ENCODE data around the gene RAB13. TPM values are rescaled to one million over a fixed set of nuclear protein-coding genes. Genes with fewer than 3 reads are reported as not detected.
A peak's percentile ranks its signal among the peaks of the same experiment; 100 is the strongest.

RAB13 gene
- total and polyA plus RNA-seq, 2 of the 4 experiments (the other 2 are of a cell fraction): 42.3 to 249 TPM

DNA sequence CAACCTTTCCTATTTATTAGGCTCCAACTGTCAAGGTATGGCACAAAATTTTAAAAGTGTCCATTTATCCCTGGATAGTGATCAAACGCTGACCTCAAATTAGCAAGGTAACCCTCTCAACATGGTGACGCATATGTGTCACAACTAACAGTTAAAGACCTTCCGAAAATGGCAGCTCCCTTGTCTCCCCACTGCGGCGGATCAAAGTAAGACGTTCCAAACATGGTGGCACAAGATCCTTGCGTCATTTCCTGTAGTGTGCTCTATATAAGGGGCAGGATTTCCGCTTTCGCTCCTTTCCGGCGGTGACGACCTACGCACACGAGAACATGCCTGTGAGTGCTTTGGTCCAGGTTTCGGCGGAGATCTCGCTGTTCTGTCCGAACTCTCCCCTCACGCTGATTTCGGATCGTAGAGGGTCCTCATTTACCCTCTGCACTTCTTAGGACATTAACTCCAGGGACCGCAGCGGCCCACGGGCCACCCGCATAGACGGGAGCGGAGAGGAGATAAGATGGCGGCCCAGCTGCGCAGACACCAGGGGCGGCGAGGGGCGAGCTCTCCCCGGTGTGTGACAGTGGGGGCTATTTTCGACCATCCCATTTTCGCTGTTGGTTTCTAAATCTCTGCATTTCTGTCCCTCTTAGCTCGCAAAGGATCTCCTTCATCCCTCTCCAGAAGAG lies 4.5 kb upstream of the RAB13 start, which contains the start of gene RPS27 (continued):
- TF ChIP-seq MXI1 (IDR thresholded peaks at IDR 0.05; ENCODE audit: borderline replicate concordance, low read depth, low read length) (peak; percentile 73; the same call in 1 of the 2 replicates), RCOR1 (IDR thresholded peaks at IDR 0.05; ENCODE audit: insufficient replicate concordance, low read length) (no peak), CEBPB (IDR thresholded peaks at IDR 0.05; ENCODE audit: low read depth, low read length) (peak; percentile 93)

GRCh38 chr1:153987621-153988020 lies 1.5 kb upstream of the RAB13 start:
- Histone ChIP-seq H3K9me1 (ENCODE audit: insufficient read depth, low read length) (peaks cover 9% of the 10 kb centered on the region), H3K27ac (ENCODE audit: insufficient read depth, low read length) (no peak overlapping the region), H4K91ac (ENCODE audit: insufficient read depth, low read depth, low read length) (no peak overlapping the region), H3K9me3 (ENCODE audit: control insufficient read depth, insufficient read depth, low read length) (no peaks in the 10 kb centered on the region), H3K4me2 (ENCODE audit: low read depth, low read length) (no peak overlapping the region), H3K9ac (ENCODE audit: low read depth, low read length) (no peak overlapping the region), H2BK120ac (ENCODE audit: low read depth, low read length) (no peak overlapping the region), H3K4ac (ENCODE audit: low read depth, low read length) (no peak overlapping the region), H3K4me3 (ENCODE audit: insufficient read depth, low read depth, low read length) (no peak overlapping the region), H4K8ac (ENCODE audit: low read depth in 2 of 2, low read length in 2 of 2) (no peak overlapping the region), H3K23ac (ENCODE audit: low read depth, low read length) (no peak overlapping the region), H3K56ac (ENCODE audit: extremely low read depth, insufficient read depth, low read length) (no peak overlapping the region), H3K14ac (replicated peaks; ENCODE audit: low read depth, low read length) (no peak overlapping the region), H4K20me1 (ENCODE audit: insufficient read depth, low read length) (peaks cover 9% of the 10 kb centered on the region; the same call in 1 of the 2 replicates), H3K18ac (ENCODE audit: low read depth, low read length) (no peak overlapping the region), H4K5ac (ENCODE audit: low read depth, low read length) (no peak overlapping the region), H2BK15ac (ENCODE audit: low read depth, low read length) (no peak overlapping the region), H3K79me1 (ENCODE audit: low read depth in 1 of 2, low read length in 2 of 2) (peaks cover 37 to 53% of the 10 kb centered on the region in 2 experiments), H3K36me3 (ENCODE audit: control insufficient read depth, insufficient read depth, low read length) (peaks cover 16% of the 10 kb centered on the region), H2AK9ac (replicated peaks; ENCODE audit: low read depth, low read length, poor library complexity) (no peak overlapping the region), H2BK20ac (ENCODE audit: low read depth, low read length) (no peak overlapping the region), H2BK5ac (ENCODE audit: low read depth, low read length, poor library complexity, severe bottlenecking) (no peak overlapping the region), H3K27me3 (ENCODE audit: control insufficient read depth, insufficient read depth, low read length) (no peaks in the 10 kb centered on the region), H3K4me1 (ENCODE audit: control insufficient read depth, insufficient read depth, low read length) (peaks cover 6% of the 10 kb centered on the region), H2AFZ (replicated peaks; ENCODE audit: low read length, poor library complexity) (no peak overlapping the region), H2AK5ac (ENCODE audit: low read depth, low read length) (no peak overlapping the region)
- intact Hi-C loops (cut with micrococcal nuclease): loop anchor here (2.0 to 10.0 kb wide), 2 partner anchors 25 to 483 kb away; partner anchors contain the start of gene SLC39A1
- in situ Hi-C loops (cut with MboI; ENCODE audit: low sequenced_read_pairs): no loop called here
- BruUV-seq (replicated peaks): no TSS peak
- WGBS, 2 experiments (ENCODE audit: extremely low coverage in 2 of 2, insufficient read length in 1 of 2): 100% methylated on average over 1 of the region's 8 CpGs; no CpG with 5 or more reads in 1 of the 2 experiments
- POLR2A ChIA-PET (ENCODE audit: unreplicated experiment): no interaction called here
- CTCF ChIA-PET: interaction anchor here (0.7 to 1.0 kb wide), 2 partner anchors 20 to 138 kb away, joined by 3 to 4 read pairs; partner anchors contain the start of gene CREB3L4
- dilution Hi-C loops (cut with HindIII; ENCODE audit: low sequenced_read_pairs, unreplicated experiment): no loop called here
- TF ChIP-seq FOS (IDR thresholded peaks at IDR 0.05; ENCODE audit: low read depth, low read length) (no peak), BHLHE40 (IDR thresholded peaks at IDR 0.05; ENCODE audit: low read depth, low read length) (no peak), CEBPB (IDR thresholded peaks at IDR 0.05; ENCODE audit: low read depth, low read length) (no peak), MXI1 (IDR thresholded peaks at IDR 0.05; ENCODE audit: borderline replicate concordance, low read depth, low read length) (no peak), POLR2A (IDR thresholded peaks at IDR 0.05; ENCODE audit: low read depth, low read length) (no peak), CHD1 (IDR thresholded peaks at IDR 0.05; ENCODE audit: low read depth, low read length) (no peak)
- DNase-seq (no peak), ATAC-seq (ENCODE audit: low read depth) (no peak)
